Measurements from ENCODE around the gene AK5. TPM values are rescaled to one million over a fixed set of nuclear protein-coding genes. Genes with fewer than 3 reads are reported as not detected.

The AK5 gene
- total RNA-seq, 4 donors from 2014 or later, result 1.1 to 2.1 (median 1.2) TPM; not detected in 1

DNA sequence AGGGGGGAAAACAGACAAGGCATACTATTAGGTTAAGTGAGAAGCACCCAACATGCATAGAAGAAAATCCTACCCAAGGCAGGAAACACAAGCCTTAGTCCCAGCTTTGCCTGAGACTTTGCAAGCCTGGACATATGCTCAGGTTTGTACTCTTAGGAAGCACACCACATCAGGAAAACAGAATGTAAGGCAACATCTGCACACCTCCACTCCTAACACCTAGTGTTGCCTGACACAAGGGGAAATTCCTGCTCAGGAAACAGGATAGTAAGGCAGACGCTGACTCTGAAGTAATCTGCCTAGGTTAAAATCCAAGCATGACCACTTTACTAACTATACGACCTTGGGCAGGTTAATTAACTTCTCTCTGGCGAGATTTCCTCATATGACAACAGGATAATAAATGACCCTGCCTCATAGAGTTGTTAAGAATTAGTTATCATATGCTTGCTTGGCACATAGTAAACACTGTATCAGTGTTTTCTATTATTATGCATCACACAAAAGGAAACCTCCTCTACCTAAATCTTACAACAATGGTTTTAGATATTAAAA is 280.9 kb downstream of the AK5 start:
- H3K27me3 ChIP-seq, result no peaks in the 10 kb centered on the region
- H3K27ac ChIP-seq, result no peak overlapping the region
- H3K4me3 ChIP-seq, result no peak overlapping the region
- no peak for DNase-seq (ENCODE audit: low spot score in 2 of 2)
- peaks cover 42% of the 10 kb centered on the region for H3K36me3 ChIP-seq
- no peaks in the 10 kb centered on the region for H3K4me1 ChIP-seq
- H3K9me3 ChIP-seq, result no peaks in the 10 kb centered on the region
- TF ChIP-seq EP300 (IDR thresholded peaks at IDR 0.05), result no peak
- WGBS, result 76% methylated on average over 3 of the region's 3 CpGs

DNA sequence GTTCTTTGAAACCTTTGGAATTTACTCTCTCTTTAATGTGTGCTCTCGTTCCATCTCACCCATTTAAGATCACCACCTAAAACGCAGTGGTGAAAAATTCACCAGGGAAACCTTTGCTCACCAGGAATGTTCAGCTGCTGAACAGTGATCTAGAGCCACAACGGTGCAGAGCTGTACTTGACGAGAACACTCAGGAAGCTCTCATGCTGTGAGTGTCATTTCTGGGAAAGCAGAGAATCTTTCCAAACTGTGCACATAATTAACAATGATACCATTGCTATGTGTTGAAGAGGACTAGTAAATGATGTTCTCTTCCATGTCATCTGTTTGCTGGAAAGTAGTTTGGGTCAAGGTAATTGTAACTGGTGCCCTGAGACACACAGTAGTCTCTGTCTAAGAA is 283.5 kb downstream of the AK5 start:
- DNase-seq (ENCODE audit: low spot score in 2 of 2), result no peak
- WGBS, result 83% methylated on average over 4 of the region's 4 CpGs
- TF ChIP-seq, protein P1, sequence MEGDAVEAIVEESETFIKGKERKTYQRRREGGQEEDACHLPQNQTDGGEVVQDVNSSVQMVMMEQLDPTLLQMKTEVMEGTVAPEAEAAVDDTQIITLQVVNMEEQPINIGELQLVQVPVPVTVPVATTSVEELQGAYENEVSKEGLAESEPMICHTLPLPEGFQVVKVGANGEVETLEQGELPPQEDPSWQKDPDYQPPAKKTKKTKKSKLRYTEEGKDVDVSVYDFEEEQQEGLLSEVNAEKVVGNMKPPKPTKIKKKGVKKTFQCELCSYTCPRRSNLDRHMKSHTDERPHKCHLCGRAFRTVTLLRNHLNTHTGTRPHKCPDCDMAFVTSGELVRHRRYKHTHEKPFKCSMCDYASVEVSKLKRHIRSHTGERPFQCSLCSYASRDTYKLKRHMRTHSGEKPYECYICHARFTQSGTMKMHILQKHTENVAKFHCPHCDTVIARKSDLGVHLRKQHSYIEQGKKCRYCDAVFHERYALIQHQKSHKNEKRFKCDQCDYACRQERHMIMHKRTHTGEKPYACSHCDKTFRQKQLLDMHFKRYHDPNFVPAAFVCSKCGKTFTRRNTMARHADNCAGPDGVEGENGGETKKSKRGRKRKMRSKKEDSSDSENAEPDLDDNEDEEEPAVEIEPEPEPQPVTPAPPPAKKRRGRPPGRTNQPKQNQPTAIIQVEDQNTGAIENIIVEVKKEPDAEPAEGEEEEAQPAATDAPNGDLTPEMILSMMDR (IDR thresholded peaks at IDR 0.05), result no peak
- no peak for TF ChIP-seq EP300 (IDR thresholded peaks at IDR 0.05)
- no peak for TF ChIP-seq POLR2A (IDR thresholded peaks at IDR 0.05)
- no peak for TF ChIP-seq POLR2AphosphoS5 (IDR thresholded peaks at IDR 0.05)
- Histone ChIP-seq H3K9me3 (no peaks in the 10 kb centered on the region), H3K4me1 (no peaks in the 10 kb centered on the region), H3K27ac (no peak overlapping the region), H3K36me3 (peaks cover 62% of the 10 kb centered on the region), H3K4me3 (no peak overlapping the region), H3K27me3 (no peaks in the 10 kb centered on the region)

DNA sequence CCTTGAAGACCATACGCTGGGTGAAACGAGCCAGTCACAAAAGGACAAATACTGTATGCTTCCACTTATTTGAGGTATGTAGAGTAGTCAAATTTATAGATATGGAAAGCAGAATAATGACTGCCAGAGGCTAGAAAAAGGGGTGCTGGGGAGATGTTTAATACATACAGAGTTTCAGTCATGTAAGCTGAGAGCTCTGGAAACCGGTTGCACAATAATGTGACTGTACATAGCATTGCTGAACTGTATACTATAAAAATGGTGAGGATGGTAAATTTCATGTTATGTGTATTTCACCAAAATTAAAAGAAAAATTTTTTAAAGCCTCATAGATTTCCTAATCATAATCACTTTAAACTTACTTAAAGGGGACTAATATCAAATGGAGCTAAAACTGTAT is 289.8 kb downstream of the AK5 start:
- Histone ChIP-seq H3K9me3 (no peaks in the 10 kb centered on the region), H3K4me3 (no peak overlapping the region), H3K27ac (no peak overlapping the region), H3K27me3 (no peaks in the 10 kb centered on the region), H3K4me1 (no peaks in the 10 kb centered on the region), H3K36me3 (peaks cover 77% of the 10 kb centered on the region)
- WGBS, result 97% methylated on average over 3 of the region's 3 CpGs
- DNase-seq (ENCODE audit: low spot score in 2 of 2), result no peak
- TF ChIP-seq EP300 (IDR thresholded peaks at IDR 0.05), result no peak
- TF ChIP-seq POLR2AphosphoS5 (IDR thresholded peaks at IDR 0.05), result no peak
- TF ChIP-seq, protein P1 (IDR thresholded peaks at IDR 0.05), result no peak

DNA sequence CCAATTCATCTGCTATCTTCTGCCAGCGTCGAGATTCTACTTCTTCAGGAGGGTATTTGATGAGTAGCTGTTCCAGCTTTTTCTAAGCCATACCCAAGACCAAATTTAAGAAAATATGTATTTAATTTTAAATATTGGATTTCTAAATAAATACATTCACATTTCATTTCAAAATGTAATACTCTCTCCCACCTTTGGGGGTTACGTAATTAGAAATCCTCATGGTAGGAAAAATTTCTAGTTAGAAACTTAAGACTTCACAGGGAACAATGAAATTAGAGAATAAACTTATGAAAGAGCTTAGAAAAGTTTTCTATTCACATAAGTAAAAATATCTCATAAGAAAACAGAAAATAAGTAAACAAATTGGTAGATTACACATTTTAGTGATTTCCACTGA is 297.7 kb downstream of the AK5 start:
- Histone ChIP-seq H3K36me3 (peaks cover 71% of the 10 kb centered on the region), H3K4me1 (no peaks in the 10 kb centered on the region), H3K27ac (no peak overlapping the region), H3K9me3 (no peaks in the 10 kb centered on the region), H3K4me3 (no peak overlapping the region), H3K27me3 (no peaks in the 10 kb centered on the region)
- TF ChIP-seq EP300 (IDR thresholded peaks at IDR 0.05), result no peak
- no peak for TF ChIP-seq POLR2AphosphoS5 (IDR thresholded peaks at IDR 0.05)
- TF ChIP-seq, protein P1 (IDR thresholded peaks at IDR 0.05), result no peak
- 97% methylated on average over 3 of the region's 3 CpGs for WGBS
- no peak for DNase-seq (ENCODE audit: low spot score in 2 of 2)

DNA sequence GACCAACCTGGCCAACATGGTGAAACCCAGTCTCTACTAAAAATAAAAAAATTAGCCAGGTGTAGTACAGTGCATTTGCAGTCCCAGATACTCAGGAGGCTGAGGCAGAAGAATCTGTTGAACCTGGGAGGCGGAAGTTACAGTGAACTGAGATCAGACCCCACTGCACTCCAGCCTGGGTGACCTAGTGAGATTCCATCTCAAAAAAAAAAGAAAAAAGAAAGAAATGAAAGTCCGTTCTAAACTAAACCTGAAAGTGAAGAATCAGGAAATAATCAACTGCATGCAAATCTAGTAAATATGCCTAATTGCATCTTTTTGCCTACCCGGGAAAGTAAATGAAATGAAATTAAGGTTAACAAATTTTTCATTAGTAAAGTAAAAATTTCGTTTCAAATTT is 301.1 kb downstream of the AK5 start:
- DNase-seq (ENCODE audit: low spot score in 2 of 2), result no peak
- peaks cover 41% of the 10 kb centered on the region for H3K36me3 ChIP-seq

More for the DNA sequence above, 301.1 kb downstream of the AK5 start:
- Histone ChIP-seq H3K4me1 (no peaks in the 10 kb centered on the region), H3K27ac (no peak overlapping the region), H3K9me3 (no peaks in the 10 kb centered on the region), H3K4me3 (no peak overlapping the region), H3K27me3 (no peaks in the 10 kb centered on the region)
- 89% methylated on average over 4 of the region's 4 CpGs for WGBS
- TF ChIP-seq, protein P1 (IDR thresholded peaks at IDR 0.05), result no peak
- TF ChIP-seq EP300 (IDR thresholded peaks at IDR 0.05), result no peak
- no peak for TF ChIP-seq POLR2A (IDR thresholded peaks at IDR 0.05)
- TF ChIP-seq POLR2AphosphoS5 (IDR thresholded peaks at IDR 0.05), result no peak

All from suprapubic skin (tissue), 4 donors.